Activated CD8-positive, alpha-beta memory T cell treated with anti-CD3 and anti-CD28 coated beads, Interleukin-2, amount 50 U/mL, for 1 hour (primary cell): ENCODE measurements around the gene LDAH.

Experiments
- DNase-seq: peaks from one replicate; pipeline ENCODE4 v3.0.0-alpha.2; 2020; ENCODE audit errors: extremely low read depth

Gene LDAH

DNA sequence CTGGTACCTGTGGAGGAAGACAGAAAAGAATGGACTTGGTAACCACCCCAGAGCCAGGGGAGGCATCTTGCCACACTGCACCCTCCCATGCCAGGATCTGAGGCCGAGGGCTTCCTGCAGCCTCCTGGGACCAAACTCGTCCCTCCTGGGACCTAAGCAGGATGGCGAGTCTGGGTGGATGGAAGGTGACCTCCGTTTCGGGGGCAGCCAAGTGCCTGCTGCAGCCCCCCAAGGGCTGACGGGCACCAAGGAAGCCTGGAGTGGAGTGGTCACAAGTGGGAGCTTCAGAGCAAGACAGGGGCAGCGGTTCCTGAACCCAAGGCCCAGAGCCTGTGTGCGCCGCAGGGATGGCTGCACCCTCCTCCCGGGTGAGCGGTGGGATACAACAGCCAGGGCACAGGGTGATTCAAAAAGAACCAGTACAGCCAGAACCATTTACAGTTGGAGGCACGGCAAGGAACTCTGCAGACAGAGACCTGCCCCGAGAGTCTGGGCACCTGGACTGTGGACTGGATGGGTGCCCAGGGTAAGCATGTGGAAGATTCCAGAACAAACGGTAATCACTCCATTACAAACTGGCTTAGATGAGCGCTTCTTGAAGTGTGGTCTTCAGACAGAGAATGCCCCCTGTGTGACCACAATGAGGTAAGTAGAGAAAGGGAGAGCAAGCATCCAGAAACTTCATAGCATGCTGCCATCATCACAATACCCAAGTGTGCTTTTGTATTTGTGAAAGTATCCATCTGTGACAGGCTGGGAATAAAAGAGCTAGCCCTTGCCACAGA lies 184.1 kb downstream of the LDAH start:
- no peak for DNase-seq

DNA sequence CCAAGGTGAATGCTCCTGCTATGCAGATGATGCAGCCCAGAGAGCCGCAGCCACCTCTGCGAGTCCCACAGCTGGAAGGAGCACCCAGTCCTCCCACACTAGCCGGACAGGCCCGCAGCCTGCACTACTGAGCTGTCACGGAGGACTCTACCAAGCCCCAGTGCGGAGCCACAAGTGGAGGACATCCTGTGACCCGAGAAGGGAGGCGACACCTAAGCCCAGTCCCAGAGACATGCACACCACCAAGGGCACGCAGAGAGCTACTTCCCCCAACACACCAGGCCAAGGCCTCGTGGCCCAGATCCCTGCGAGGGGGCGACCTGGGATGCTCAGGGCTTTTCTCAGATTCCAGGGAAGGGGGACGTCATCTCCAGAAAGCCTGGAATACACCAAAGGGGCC lies 184.9 kb downstream of the LDAH start:
- no peak for DNase-seq

DNA sequence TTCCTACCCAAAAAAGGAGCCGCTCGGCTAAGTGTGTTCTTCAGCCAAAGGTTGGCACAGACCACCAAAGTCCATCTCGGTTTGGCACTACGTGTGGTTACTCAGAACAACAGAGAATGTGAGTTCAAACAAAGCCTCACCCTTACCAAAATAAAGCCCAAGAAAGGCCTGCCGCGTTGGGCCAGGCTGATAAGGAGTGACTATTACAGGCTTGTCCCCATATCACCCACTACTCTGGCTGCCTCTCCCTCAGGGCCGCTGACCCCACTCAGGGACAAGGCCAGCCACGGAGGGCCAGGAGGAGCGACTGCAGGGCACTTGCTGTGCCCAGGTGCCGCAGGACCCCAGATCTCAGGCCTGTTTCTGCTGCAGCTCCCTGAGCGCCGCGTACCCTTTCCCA lies 185.8 kb downstream of the LDAH start:
- DNase-seq: no peak

DNA sequence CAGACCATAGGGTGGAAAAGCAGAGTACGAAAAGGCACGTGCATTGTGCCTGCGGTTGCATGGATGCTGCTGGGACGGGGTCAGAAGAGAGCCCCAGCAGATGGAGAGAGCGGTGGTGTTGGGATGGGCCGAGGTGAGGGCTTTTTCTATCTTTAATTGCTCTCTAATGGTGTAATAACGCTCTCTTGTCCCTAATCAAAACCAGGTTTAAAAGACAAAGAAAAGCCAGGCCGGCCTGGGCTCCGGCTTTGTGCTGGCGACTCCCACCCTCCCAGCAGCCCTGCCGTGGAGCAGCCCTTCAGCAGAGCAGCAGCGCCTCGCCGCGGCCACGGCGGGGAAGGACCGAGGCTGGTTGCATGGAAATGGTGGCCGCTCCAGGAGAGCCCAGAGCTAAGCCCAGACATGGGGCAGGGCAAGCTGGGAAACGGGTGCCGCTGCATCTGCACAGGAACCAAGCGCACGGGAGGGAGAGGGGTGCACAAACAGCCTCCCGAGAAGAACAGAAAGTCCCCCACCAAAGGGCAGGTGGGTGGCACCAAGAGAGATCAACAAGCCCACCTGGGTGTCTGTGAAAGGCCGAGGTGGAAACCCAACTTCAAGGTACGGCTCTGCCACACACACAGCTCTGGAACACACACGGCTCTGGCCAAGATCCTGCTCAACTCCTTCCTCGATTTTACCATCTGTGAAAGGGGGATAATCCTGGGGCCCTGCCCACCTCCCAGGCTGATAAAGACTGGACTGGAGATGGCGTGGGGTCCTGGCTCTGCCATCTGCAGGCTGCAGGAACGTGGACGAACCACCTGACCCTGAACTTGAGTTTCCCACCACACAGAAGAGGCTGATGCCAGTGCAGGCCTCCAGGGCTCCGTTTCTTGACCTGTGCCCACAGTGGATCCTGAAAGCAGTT lies 187.0 kb downstream of the LDAH start:
- DNase-seq: no peak

DNA sequence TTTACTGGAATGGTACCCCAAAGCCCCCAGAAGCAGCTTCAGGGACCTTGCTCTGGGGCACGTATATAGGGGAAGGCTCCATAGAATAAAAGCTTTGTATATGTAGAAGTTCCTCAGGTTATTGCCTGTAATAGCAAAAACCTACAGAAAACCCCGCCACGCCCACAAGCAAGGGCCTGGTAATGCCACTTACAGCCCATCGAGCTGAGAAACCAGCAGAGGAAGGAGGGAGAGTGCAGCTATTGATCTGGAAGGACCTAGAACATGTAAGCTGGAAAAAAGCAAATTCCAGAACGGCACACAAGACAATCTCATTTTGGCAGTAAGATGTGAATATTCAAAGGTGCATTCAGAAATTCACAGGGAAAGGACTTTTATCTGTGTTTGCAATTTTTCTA lies 187.8 kb downstream of the LDAH start:
- DNase-seq: no peak

DNA sequence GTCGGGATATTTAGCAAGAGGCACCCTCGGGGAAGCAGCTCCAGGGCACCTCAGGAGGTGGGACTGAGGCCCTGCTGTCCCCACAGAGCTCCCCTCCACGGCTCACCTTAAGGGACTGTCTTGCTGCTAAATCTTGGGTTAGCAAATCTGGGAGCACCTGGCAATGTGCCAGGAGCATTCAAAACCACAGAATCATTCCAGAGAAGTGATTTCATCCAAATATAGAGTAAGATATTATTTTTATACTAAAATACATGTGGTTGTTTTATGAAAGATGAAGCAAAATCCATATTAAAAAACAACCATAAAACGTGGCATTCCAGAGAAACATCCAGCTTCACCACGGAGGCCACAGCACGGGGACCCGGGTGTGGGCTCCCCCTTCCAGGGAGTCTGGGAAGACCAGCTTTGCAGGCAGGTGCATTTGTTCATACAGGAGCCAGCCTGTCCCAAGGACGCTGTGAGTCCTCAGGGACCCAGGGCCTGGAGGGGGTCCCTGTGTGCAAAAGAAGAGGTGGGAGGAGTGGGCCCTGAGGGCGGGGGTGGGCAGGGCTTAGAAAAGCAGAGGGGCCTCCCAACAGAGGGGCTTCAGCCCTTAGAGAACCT lies 188.3 kb downstream of the LDAH start:
- no peak for DNase-seq
